Left forelimb (tissue), 1 donor: Measurements from ENCODE around the gene PIAS1.
A peak's percentile ranks its signal among the peaks of the same experiment; 100 is the strongest.
"Not testable (repeated sequence)": the region's sequence is repeated elsewhere in the genome, so short reads cannot be mapped to it uniquely, and the experiment has no call there.

Experiments
- DNase-seq: peaks from one replicate; pipeline ENCODE4 v3.0.0-alpha.2; 2018; ENCODE audit warnings: low spot score

Gene PIAS1

GRCh38 chr15:68218331-68218730 is 164.2 kb downstream of the PIAS1 start:
- DNase-seq, result no peak

- no peak for DNase-seq
Measured at GRCh38 chr15:68218847-68219798, 165.0 kb downstream of the PIAS1 start.

- no peak for DNase-seq
Measured at GRCh38 chr15:68220489-68220888, 166.4 kb downstream of the PIAS1 start.

DNA sequence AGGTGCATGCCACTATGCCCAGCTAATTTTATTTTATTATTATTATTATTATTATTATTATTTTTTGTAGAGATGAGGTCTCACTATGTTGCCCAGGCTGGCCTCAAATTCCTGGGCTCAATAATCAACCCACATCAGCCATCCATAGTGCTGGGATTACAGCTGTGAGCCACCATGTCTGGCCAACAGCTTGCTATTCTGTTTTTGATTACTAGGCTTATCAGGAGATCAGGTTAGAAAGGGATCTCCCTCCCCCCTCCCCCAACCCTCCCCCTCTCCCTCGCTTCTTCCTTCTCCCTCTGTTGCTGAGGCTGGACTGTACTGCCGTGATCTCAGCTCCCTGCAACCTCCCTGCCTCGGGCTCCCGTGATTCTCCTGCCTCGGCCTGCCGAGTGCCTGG is 166.9 kb downstream of the PIAS1 start:
- DNase-seq, result no peak

GRCh38 chr15:68221530-68222431 is 167.7 kb downstream of the PIAS1 start:
- DNase-seq, result not testable (repeated sequence)

DNA sequence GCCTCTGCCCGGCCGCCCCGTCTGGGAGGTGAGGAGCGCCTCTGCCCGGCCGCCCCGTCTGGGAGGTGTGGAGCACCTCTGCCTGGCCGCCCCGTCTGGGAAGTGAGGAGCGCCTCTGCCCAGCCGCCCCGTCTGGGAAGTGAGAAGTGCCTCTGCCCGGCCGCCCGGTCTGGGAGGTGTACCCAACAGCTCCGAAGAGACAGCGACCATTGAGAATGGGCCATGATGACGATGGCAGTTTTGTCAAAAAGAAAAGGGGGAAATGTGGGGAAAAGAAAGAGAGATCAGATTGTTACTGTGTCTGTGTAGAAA is 168.3 kb downstream of the PIAS1 start:
- DNase-seq, result not testable (repeated sequence)

DNA sequence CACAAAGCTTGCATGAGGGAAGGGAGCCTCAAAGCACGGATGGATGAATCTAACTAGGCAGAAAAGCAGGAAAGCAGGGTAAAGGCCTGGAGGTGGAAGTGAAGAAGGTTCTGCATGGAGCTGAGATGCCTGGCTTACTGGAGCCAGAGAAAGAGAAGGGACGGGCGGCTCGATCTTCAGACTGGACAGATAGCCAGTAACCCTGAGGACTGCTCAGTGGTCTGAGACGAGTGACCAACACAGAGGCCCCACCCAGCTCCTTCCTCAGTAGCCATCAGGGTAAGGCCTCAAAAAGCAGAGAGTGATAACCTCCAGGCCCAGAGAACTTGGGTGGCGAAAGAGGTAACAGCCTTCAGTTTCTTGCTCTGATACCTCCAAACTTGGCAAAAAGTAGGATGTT is 169.1 kb downstream of the PIAS1 start:
- no peak for DNase-seq

- no peak for DNase-seq
Measured at GRCh38 chr15:68224108-68224507, 170.0 kb downstream of the PIAS1 start.

DNA sequence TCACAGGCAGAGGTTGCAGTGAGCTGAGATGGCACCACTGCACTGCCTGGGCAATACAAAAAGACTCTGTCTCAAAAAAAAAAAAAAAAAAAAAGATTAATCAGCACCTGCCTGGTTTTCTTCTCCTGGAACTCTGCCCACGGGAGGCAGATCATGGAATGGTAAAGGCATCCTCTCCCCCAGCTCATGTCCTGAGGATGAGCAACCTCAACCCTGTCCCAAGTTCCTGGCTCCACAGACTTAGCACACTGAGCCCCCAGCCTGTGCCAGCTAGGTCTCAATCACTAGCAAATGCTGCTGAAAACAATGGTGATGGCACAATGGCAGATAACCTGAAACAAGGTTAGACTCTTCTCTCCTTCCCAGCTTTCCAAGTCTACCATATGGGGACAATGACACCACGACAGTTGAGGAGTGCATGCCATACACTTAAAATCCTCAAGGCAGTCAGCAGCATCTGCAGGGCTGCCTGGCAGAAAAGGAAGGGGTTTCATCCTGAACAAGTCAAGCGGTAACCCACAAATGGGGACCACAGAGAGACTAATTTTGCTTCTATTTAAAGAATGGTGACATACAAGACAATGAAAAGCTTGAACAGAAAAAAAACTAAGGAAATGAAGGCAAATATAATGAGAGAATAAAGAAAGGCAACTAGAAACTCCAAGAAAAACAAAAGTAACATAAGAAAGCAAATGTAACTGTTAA is 170.6 kb downstream of the PIAS1 start:
- DNase-seq, result no peak

GRCh38 chr15:68225442-68225841 is 171.3 kb downstream of the PIAS1 start:
- DNase-seq, result not testable (repeated sequence)

GRCh38 chr15:68227643-68228142 is 173.6 kb downstream of the PIAS1 start:
- no peak for DNase-seq

GRCh38 chr15:68228143-68228970 is 174.2 kb downstream of the PIAS1 start:
- no peak for DNase-seq

GRCh38 chr15:68228971-68229385 is 174.9 kb downstream of the PIAS1 start:
- DNase-seq, result peak; percentile 66

GRCh38 chr15:68229386-68230156 is 175.5 kb downstream of the PIAS1 start, which contains the start of gene CLN6:
Gene CLN6, minus strand, starts transcription at chr15:68229728. Its CDS starts 144 bp downstream, at chr15:68229584.
- peak; percentile 90 for DNase-seq

GRCh38 chr15:68230157-68231100 is 176.3 kb downstream of the PIAS1 start:
- DNase-seq, result no peak

GRCh38 chr15:68231102-68231818 is 177.1 kb downstream of the PIAS1 start:
- DNase-seq, result no peak

- DNase-seq, result no peak
Measured at GRCh38 chr15:68232449-68232848, 178.3 kb downstream of the PIAS1 start.

GRCh38 chr15:68232937-68233336 is 178.8 kb downstream of the PIAS1 start:
- DNase-seq, result no peak
